Small intestine (tissue), 7 donors: ENCODE data around the gene TMEM52B. TPM values are rescaled to one million over a fixed set of nuclear protein-coding genes. Genes with fewer than 3 reads are reported as not detected.
"Not testable (repeated sequence)": the region's sequence is repeated elsewhere in the genome, so short reads cannot be mapped to it uniquely, and the experiment has no call there.

Source experiments
- DNase-seq, 2 donors: peaks; one replicate each; pipeline versions ENCODE4 v3.0.0 to v3.0.0-alpha.2; 2013
- FAIRE-seq: peaks from 2 replicates; lab custom pipeline; 2012; peaks lifted over from hg19 to GRCh38; lab: Jason Lieb, UNC
- H3K27ac ChIP-seq, 3 donors: one replicate each; pipeline ENCODE4 v1.5.1; 2013; ENCODE audit warnings: low read length in 2 of 3, mild to moderate bottlenecking in 2 of 3, control low read depth in 1 of 3, inconsistent platforms in 1 of 3, low read depth in 1 of 3, moderate library complexity in 1 of 3
- H3K27me3 ChIP-seq, 3 donors: one replicate each; pipeline ENCODE4 v1.6.1; 2013; ENCODE audit warnings: low read length in 3 of 3, inconsistent platforms in 1 of 3; ENCODE audit not compliant: control insufficient read depth in 3 of 3, insufficient read depth in 3 of 3
- H3K36me3 ChIP-seq, 3 donors: one replicate each; pipeline ENCODE4 v1.6.1; 2013; ENCODE audit warnings: low read length in 3 of 3, inconsistent platforms in 1 of 3, low read depth in 1 of 3, mild to moderate bottlenecking in 1 of 3, moderate library complexity in 1 of 3; ENCODE audit not compliant: control insufficient read depth in 3 of 3, insufficient read depth in 2 of 3
- H3K4me1 ChIP-seq, 3 donors: one replicate each; pipeline ENCODE4 v1.6.1; 2013; ENCODE audit warnings: low read length in 2 of 3, inconsistent platforms in 1 of 3, low read depth in 1 of 3, mild to moderate bottlenecking in 1 of 3, moderate library complexity in 1 of 3; ENCODE audit not compliant: control insufficient read depth in 3 of 3, insufficient read depth in 2 of 3
- H3K4me3 ChIP-seq, 3 donors: one replicate each; pipeline ENCODE4 v1.5.1; 2013; ENCODE audit warnings: low read length in 3 of 3, control low read depth in 1 of 3, inconsistent platforms in 1 of 3, low read depth in 1 of 3, mild to moderate bottlenecking in 1 of 3, moderate library complexity in 1 of 3
- H3K9me3 ChIP-seq, 2 donors: one replicate each; pipeline ENCODE4 v1.6.1; 2013; ENCODE audit warnings: low read depth in 1 of 2, low read length in 1 of 2; ENCODE audit not compliant: control insufficient read depth in 2 of 2, insufficient read depth in 1 of 2
- WGBS, 3 donors: extraction: QIAGEN DNeasy Blood & Tissue Kit; methylation state at CpG; one replicate each; pipeline ENCODE4 v1.1.7; 2013; 5-methylcytosine and 5-hydroxymethylcytosine counted together
- polyA plus RNA-seq, 4 donors: library from polyadenylated mRNA; stranded (reverse) in 3 of 4; unstranded in 1 of 4; fragments of 200-250 nt in 3 of 4; fragments of 120-200 nt in 1 of 4; gene quantifications; one replicate each; pipeline versions ENCODE4 v1.2.1 to v1.2.3, GENCODE V29; 2013
- donor health status: healthy with polysubstance abuse.
- donor health status: control.
- donor health status: control.
- donor health status: Bipolar disorder and iron deficiency.
- donor health status: healthy.

The TMEM52B gene
- polyA plus RNA-seq, 4 donors = 0.10 to 0.25 TPM; not detected in 2

DNA sequence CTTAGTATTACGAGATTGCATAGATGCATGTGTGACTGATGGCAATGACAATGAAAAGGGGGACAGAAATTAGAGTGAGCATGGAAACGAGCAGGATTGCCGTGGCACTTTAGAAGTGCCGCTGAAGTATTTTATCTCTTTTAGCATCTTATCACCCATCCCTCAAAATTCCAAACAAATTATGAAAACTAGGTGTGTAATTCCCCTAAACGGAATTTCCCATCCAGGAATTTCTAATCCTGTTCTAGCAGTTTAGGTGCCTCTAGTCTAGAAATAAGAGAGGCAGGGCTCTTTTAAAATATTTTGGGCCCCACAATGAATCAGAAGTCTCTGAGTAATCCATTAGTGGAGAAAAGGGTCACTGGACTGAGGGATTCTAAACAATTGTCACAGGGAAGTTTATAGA is 947 bp downstream of the TMEM52B start:
- Histone ChIP-seq H3K27me3 (no peaks in the 10 kb centered on the region), H3K9me3 (no peaks in the 10 kb centered on the region), H3K4me1 (peaks cover 0 to 25% (median 0%) of the 10 kb centered on the region in 3 donors), H3K36me3 (no peaks in the 10 kb centered on the region), H3K27ac (no peak overlapping the region), H3K4me3 (no peak overlapping the region)
- DNase-seq = no peak
- FAIRE-seq = no peak
- WGBS, 3 donors = 74 to 81% (median 80%) methylated on average over 5 of the region's 5 CpGs

DNA sequence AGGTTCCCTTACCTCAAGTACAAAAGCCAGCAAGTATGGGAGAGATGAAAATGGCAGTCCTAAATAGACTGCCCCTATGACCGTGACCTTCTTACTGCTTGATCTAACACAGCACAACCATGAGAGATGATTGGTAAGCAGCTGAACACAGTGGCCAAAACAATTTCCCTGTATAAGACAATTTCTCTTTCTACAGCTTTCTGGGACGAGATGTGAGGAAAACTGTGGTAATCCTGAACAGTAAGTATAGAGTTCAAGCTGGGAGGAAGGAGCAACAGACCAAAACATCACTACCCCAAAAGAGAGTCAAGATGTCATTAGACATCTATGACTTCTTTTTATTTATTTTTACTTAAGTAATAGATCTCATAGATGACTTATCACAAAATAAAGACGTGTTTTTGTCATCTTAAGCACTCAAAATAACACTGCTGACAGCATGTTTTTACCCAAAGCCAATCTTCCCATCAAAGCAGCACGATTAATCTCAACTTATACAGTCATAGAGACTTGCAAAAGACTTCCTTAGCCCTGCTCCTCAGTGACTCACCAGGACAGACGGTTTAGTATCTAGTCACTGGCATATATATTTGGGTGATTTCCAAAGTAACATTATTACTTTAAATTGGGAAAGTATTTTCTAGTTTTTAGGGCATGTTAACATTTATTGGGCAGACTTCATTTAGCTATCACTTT is 3.7 kb downstream of the TMEM52B start:
- no peak overlapping the region for H3K27ac ChIP-seq
- peaks cover 0 to 16% (median 0%) of the 10 kb centered on the region in 3 donors for H3K4me1 ChIP-seq
- FAIRE-seq = no peak
- no peaks in the 10 kb centered on the region for H3K9me3 ChIP-seq
- 46 to 50% (median 46%) methylated on average over 5 of the region's 5 CpGs for WGBS, 3 donors
- no peak overlapping the region for H3K4me3 ChIP-seq
- H3K27me3 ChIP-seq = no peaks in the 10 kb centered on the region
- no peaks in the 10 kb centered on the region for H3K36me3 ChIP-seq
- DNase-seq = no peak

DNA sequence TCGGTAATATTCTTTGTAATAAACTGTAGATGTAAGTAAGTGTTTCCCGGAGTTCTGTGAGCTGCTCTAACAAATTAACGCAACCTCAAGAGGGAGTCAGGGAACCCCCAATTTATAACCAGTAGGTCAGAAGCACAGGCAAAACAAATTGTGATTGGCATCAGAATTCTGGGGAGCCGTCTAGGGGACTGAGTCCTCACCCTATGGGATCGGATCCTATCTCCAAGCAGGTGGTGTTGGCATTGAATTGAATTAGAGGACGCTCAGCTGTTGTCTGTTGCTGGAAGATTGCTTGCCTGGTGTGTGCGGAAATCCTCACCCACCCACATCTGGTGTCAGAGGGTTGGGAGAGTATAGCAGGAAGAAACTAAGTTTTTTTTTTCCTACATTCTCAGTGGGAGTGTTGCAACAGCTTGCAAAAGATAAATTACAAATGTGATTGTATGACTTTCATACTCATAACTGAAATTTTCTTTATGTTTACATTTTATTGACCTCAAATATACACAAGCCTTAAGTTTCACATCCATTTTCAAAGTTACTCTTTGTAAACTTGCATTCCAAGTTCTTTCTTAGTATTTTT is 5.5 kb downstream of the TMEM52B start:
- peak in 1 of 2 donors; percentile 32 for DNase-seq
- no peak overlapping the region for H3K4me3 ChIP-seq
- no peak for FAIRE-seq
- H3K27ac ChIP-seq = peak overlapping the region in 1 of 3 donors; percentile 32
- peaks cover 0 to 6% (median 0%) of the 10 kb centered on the region in 3 donors for H3K4me1 ChIP-seq
- WGBS, 3 donors = 48 to 77% (median 67%) methylated on average over 7 of the region's 7 CpGs
- no peaks in the 10 kb centered on the region for H3K27me3 ChIP-seq
- H3K9me3 ChIP-seq = no peaks in the 10 kb centered on the region
- H3K36me3 ChIP-seq = no peaks in the 10 kb centered on the region

DNA sequence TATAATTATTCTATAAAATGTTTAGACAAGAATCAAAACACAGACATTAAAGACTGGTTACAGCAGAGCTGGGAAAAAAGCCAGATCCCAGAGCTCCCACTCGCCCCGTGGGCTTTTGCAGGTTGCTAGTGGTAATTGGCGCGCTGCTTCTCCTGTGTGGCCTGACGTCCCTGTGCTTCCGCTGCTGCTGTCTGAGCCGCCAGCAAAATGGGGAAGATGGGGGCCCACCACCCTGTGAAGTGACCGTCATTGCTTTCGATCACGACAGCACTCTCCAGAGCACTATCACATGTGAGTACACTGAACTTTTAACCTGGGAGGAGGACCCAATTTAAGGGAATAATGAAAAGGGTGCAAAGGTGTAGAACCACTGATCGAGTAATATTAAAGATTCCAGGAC is 7.5 kb downstream of the TMEM52B start:
- DNase-seq = peak; percentile 19 to 29
- no peak for FAIRE-seq
- H3K4me3 ChIP-seq = no peak overlapping the region
- H3K27ac ChIP-seq = no peak overlapping the region
- H3K27me3 ChIP-seq = no peaks in the 10 kb centered on the region
- peaks cover 0 to 5% (median 0%) of the 10 kb centered on the region in 3 donors for H3K4me1 ChIP-seq
- H3K9me3 ChIP-seq = no peaks in the 10 kb centered on the region
- H3K36me3 ChIP-seq = no peaks in the 10 kb centered on the region
- 29 to 47% (median 34%) methylated on average over 11 of the region's 11 CpGs for WGBS, 3 donors

DNA sequence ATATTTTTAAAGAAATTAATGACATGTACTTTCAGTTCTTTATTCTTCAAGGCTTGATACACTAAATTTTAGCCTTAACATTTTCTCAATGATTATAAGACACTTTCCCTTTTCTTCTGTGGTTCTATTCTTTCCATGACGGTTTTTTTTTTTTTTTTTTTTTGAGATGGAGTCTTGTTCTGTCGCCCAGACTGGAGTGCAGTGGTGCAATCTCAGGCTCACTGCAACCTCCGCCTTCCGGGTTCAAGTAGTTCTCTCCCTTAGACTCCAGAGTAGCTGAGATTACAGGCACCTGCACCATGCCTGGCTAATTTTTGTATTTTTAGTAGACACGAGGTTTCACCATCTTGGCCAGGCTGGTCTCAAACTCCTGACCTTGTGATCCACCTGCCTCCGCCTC is 8.1 kb downstream of the TMEM52B start:
- H3K4me1 ChIP-seq, H3K27me3 ChIP-seq, H3K4me3 ChIP-seq, DNase-seq, FAIRE-seq, H3K36me3 ChIP-seq, H3K27ac ChIP-seq, H3K9me3 ChIP-seq: not testable (repeated sequence)
- WGBS, 3 donors = 74 to 81% (median 78%) methylated on average over 6 of the region's 6 CpGs

DNA sequence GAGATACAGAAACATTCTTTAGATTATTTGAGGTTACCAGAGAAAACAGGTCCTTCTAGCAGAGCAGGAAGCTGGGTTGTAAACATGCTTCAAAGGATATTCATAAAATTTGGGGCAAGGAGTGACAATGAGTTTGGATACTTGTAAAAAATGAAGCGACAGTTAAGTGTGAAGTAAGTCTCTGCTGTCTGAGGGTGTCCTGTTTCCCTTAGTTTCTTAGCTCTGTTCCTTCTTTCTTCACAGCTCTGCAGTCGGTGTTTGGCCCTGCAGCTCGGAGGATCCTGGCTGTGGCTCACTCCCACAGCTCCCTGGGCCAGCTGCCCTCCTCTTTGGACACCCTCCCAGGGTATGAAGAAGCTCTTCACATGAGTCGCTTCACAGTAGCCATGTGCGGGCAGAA is 10.8 kb downstream of the TMEM52B start:
- DNase-seq = no peak

DNA sequence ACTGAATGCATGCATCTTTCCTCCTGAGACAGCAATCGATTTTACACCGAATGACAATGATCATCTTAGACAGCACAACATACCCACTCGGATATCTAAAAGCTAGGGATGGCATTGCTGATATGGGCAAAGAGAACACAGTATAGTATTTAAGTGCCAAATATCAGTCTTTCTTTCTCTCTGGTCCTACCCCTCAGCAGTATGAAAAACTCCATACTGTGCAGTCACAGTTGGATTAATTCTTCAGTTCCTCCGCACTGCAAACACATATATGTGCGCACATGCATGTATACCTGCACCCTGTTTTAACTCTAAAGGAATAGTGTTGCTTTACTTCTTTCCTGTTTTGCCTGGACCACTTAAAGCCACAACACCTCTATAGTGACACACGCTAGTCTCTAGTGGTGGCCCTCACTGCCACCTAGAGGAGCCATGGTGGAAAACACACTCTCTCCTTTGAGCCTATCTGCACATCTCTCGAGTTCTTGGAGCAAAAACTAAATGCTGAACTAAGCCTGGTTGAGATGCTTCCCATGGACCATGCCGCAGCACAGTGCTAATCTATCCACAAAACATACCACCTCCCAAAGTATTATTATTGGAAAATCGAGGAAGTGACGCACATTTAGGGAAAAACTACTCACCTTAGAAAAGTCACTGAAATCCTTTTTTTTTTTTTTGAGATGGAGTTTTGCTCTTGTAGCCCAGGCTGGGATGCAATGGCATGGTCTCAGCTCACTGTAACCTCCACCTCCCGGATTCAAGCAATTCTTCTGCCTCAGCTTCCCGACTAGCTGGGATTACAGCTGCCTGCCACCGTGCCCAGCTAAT is 11.9 kb downstream of the TMEM52B start:
- no peaks in the 10 kb centered on the region for H3K36me3 ChIP-seq
- 41 to 50% (median 45%) methylated on average over 13 of the region's 13 CpGs for WGBS, 3 donors
- H3K4me3 ChIP-seq = no peak overlapping the region
- H3K27me3 ChIP-seq = no peaks in the 10 kb centered on the region
- H3K9me3 ChIP-seq = no peaks in the 10 kb centered on the region
- H3K4me1 ChIP-seq = peaks cover 0 to 5% (median 0%) of the 10 kb centered on the region in 3 donors
- DNase-seq (peak; percentile 72 to 78), FAIRE-seq (no peak)
- no peak overlapping the region for H3K27ac ChIP-seq

More for the DNA sequence above, 10.8 kb downstream of the TMEM52B start:
- Histone ChIP-seq H3K27ac (no peak overlapping the region), H3K4me1 (peaks cover 0 to 5% (median 0%) of the 10 kb centered on the region in 3 donors), H3K36me3 (no peaks in the 10 kb centered on the region), H3K9me3 (no peaks in the 10 kb centered on the region), H3K27me3 (no peaks in the 10 kb centered on the region), H3K4me3 (no peak overlapping the region)
- no peak for FAIRE-seq
- 66 to 79% (median 68%) methylated on average over 5 of the region's 5 CpGs for WGBS, 3 donors

DNA sequence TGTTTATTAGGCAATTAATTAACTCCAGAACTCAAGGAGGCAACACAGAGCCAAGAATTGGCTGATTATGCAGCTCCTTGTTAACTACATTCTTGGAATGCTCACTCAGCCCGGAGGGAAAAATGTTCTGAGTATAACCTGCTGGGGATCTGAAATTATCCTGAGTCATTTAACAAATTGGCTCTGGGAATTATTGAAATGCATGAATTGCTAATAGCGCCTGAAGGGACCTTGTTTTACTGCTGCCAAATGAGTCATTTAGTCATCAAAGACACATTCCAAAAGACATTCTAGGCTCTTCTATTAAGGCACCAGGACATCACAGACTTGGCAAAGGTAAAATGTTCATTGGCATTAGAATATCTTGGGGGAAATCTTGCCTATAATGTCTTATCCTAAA is 13.0 kb downstream of the TMEM52B start:
- WGBS, 3 donors = 10 to 41% (median 19%) methylated on average over 2 of the region's 2 CpGs
- Histone ChIP-seq H3K36me3 (no peaks in the 10 kb centered on the region), H3K4me3 (no peak overlapping the region), H3K4me1 (no peaks in the 10 kb centered on the region), H3K27ac (no peak overlapping the region), H3K27me3 (no peaks in the 10 kb centered on the region), H3K9me3 (no peaks in the 10 kb centered on the region)
- FAIRE-seq (no peak), DNase-seq (no peak)
